ENCODE results near the gene SEMA6A. TPM values are rescaled to one million over a fixed set of nuclear protein-coding genes. Genes with fewer than 3 reads are reported as not detected.

SEMA6A gene
- total and polyA plus RNA-seq, 2 of the 13 experiments (the other 11 are each of a cell fraction or from before 2014, with no cell fraction given): 5.1 to 6.5 TPM

DNA sequence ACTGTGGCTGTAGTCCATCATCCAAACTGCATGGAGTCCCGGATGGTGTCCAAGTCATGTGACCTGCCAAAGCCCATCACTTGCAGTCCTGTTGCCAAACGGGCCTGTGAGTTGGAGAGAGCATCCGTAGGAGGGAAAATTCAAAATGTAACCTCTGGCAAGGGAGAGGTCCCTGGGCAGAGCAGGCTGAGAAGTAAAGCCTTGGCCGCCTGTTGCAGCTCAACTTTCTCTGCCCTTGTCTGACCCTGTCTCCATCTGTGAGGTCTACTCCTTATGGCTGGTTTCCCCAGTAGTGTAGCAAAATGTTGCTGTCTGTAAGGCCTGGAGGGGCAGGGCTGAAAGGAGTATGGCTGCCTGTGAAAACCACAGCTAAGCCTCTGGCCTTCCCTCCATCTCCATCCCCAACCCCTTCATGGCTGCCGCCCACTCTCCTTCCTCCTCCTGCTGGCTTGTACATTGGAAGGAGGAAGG is 163.5 kb downstream of the SEMA6A start:
- ChIA-PET POLR2A (no interaction called here), CTCF (ENCODE audit: low intra/inter-chr PET ratio, low total read pairs) (no interaction called here)
- FAIRE-seq (no peak), DNase-seq (ENCODE audit: low spot score) (no peak), ATAC-seq (no peak)
- Histone ChIP-seq H3K4me3 (replicated peaks in 1 of 3; ENCODE audit: insufficient read depth in 1 of 3, low read depth in 2 of 3, low read length in 3 of 3) (no peak overlapping the region), H3K79me2 (ENCODE audit: insufficient read depth, low read length) (no peaks in the 10 kb centered on the region), H2AFZ (ENCODE audit: low read length) (no peak overlapping the region), H3K9ac (ENCODE audit: insufficient read depth, low read depth, low read length) (no peak overlapping the region), H3K4me1 (ENCODE audit: insufficient read depth, low read length) (no peaks in the 10 kb centered on the region), H3K4me2 (ENCODE audit: low read depth, low read length) (no peak overlapping the region), H3K27me3 (ENCODE audit: control insufficient read depth in 1 of 2, insufficient read depth in 2 of 2, low read length in 2 of 2) (no peaks in the 10 kb centered on the region), H4K20me1 (ENCODE audit: insufficient read depth, low read length) (no peaks in the 10 kb centered on the region), H3K36me3 (replicated peaks in 1 of 2; ENCODE audit: control insufficient read depth in 1 of 2, insufficient read depth in 2 of 2, low read length in 2 of 2) (no peaks in the 10 kb centered on the region), H3K9me3 (ENCODE audit: low read length) (no peaks in the 10 kb centered on the region), H3K27ac (ENCODE audit: extremely low read length, insufficient read depth, low read length) (no peak overlapping the region)
- in situ Hi-C loops (cut with HindIII; ENCODE audit: extremely low pct_ligation_motif_present, low pct_unique_long_range_greater_than_20kb): no loop called here
- TF ChIP-seq ZSCAN12 (CRISPR knock-in tag; IDR thresholded peaks at IDR 0.05): no peak
- TF ChIP-seq STAT5B (CRISPR knock-in tag; IDR thresholded peaks at IDR 0.05): no peak
- no peak for TF ChIP-seq ZNF777 (CRISPR knock-in tag; IDR thresholded peaks at IDR 0.05)
- TF ChIP-seq, protein P1, sequence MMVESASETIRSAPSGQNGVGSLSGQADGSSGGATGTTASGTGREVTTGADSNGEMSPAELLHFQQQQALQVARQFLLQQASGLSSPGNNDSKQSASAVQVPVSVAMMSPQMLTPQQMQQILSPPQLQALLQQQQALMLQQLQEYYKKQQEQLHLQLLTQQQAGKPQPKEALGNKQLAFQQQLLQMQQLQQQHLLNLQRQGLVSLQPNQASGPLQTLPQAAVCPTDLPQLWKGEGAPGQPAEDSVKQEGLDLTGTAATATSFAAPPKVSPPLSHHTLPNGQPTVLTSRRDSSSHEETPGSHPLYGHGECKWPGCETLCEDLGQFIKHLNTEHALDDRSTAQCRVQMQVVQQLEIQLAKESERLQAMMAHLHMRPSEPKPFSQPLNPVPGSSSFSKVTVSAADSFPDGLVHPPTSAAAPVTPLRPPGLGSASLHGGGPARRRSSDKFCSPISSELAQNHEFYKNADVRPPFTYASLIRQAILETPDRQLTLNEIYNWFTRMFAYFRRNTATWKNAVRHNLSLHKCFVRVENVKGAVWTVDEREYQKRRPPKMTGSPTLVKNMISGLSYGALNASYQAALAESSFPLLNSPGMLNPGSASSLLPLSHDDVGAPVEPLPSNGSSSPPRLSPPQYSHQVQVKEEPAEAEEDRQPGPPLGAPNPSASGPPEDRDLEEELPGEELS (CRISPR knock-in tag; IDR thresholded peaks at IDR 0.05): no peak
- TF ChIP-seq ZNF12 (CRISPR knock-in tag; IDR thresholded peaks at IDR 0.05): no peak
- no peak for TF ChIP-seq THYN1 (CRISPR knock-in tag; IDR thresholded peaks at IDR 0.05; ENCODE audit: borderline replicate concordance, low read depth)
- TF ChIP-seq SOX6 (IDR thresholded peaks at IDR 0.05): no peak
- TF ChIP-seq SOX6 (CRISPR knock-in tag; IDR thresholded peaks at IDR 0.05): no peak
- no peak for TF ChIP-seq ZNF746 (CRISPR knock-in tag; IDR thresholded peaks at IDR 0.05)
- no peak for TF ChIP-seq ZNF607 (CRISPR knock-in tag; IDR thresholded peaks at IDR 0.05; ENCODE audit: borderline replicate concordance)
- no peak for TF ChIP-seq ZNF543 (CRISPR knock-in tag; IDR thresholded peaks at IDR 0.05)
- no peak for TF ChIP-seq ZNF160 (CRISPR knock-in tag; IDR thresholded peaks at IDR 0.05)
- no peak for TF ChIP-seq NR2C2 (CRISPR knock-in tag; IDR thresholded peaks at IDR 0.05; ENCODE audit: borderline replicate concordance)
- TF ChIP-seq, protein P2, sequence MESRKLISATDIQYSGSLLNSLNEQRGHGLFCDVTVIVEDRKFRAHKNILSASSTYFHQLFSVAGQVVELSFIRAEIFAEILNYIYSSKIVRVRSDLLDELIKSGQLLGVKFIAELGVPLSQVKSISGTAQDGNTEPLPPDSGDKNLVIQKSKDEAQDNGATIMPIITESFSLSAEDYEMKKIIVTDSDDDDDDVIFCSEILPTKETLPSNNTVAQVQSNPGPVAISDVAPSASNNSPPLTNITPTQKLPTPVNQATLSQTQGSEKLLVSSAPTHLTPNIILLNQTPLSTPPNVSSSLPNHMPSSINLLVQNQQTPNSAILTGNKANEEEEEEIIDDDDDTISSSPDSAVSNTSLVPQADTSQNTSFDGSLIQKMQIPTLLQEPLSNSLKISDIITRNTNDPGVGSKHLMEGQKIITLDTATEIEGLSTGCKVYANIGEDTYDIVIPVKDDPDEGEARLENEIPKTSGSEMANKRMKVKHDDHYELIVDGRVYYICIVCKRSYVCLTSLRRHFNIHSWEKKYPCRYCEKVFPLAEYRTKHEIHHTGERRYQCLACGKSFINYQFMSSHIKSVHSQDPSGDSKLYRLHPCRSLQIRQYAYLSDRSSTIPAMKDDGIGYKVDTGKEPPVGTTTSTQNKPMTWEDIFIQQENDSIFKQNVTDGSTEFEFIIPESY (CRISPR knock-in tag; IDR thresholded peaks at IDR 0.05): no peak
- TF ChIP-seq, protein P3, sequence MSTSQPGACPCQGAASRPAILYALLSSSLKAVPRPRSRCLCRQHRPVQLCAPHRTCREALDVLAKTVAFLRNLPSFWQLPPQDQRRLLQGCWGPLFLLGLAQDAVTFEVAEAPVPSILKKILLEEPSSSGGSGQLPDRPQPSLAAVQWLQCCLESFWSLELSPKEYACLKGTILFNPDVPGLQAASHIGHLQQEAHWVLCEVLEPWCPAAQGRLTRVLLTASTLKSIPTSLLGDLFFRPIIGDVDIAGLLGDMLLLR (CRISPR knock-in tag; IDR thresholded peaks at IDR 0.05): no peak
- intact Hi-C loops (cut with micrococcal nuclease; ENCODE audit: unreplicated experiment): no loop called here
- WGBS (ENCODE audit: low lambda C conversion rate): 86% methylated on average over 5 of the region's 5 CpGs
- no TSS peak for BruUV-seq (replicated peaks)

Measured in HepG2 (cell line).